Measurements from ENCODE around the gene DHFR. TPM values are rescaled to one million over a fixed set of nuclear protein-coding genes. Genes with fewer than 3 reads are reported as not detected.

DHFR gene
- total RNA-seq, 1 donor from 2014 or later: 55.1 TPM

GRCh38 chr5:80577707-80578106 lies 77.1 kb downstream of the DHFR start:
- TF ChIP-seq, protein P1, sequence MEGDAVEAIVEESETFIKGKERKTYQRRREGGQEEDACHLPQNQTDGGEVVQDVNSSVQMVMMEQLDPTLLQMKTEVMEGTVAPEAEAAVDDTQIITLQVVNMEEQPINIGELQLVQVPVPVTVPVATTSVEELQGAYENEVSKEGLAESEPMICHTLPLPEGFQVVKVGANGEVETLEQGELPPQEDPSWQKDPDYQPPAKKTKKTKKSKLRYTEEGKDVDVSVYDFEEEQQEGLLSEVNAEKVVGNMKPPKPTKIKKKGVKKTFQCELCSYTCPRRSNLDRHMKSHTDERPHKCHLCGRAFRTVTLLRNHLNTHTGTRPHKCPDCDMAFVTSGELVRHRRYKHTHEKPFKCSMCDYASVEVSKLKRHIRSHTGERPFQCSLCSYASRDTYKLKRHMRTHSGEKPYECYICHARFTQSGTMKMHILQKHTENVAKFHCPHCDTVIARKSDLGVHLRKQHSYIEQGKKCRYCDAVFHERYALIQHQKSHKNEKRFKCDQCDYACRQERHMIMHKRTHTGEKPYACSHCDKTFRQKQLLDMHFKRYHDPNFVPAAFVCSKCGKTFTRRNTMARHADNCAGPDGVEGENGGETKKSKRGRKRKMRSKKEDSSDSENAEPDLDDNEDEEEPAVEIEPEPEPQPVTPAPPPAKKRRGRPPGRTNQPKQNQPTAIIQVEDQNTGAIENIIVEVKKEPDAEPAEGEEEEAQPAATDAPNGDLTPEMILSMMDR (conservative IDR thresholded peaks at IDR 0.05): no peak

DNA sequence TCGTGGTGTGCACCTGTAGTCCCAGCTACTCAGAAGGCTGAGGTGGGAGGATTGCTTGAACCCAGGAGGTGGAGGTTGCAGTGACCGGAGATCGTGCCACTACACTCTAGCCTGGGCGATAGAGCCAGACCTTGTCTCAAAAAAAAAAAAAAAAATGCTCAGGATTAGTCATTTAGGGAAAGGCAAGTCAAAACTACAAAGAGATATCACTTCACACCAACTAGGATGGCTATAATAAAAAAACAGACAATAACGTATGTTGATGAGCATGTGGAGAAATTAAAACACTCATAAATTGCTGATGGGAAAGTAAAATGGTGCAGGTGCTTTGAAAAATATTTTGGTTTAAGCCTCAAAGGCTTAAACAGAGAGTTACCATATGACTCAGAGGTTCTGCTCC lies 78.4 kb downstream of the DHFR start:
- Mint-ChIP-seq H3K36me3 (peaks cover 5% of the 10 kb centered on the region), H3K4me1 (ENCODE audit: unreplicated experiment) (no peaks in the 10 kb centered on the region), H3K4me3 (no peak overlapping the region), H3K27me3 (peaks cover 64% of the 10 kb centered on the region), H3K9me3 (no peaks in the 10 kb centered on the region), H3K27ac (no peak overlapping the region)
- TF ChIP-seq, protein P1 (conservative IDR thresholded peaks at IDR 0.05): no peak
- no peak for DNase-seq (ENCODE audit: extremely low spot score, unreplicated experiment)

More at GRCh38 chr5:80577707-80578106, 77.1 kb downstream of the DHFR start:
- H3K27ac Mint-ChIP-seq: no peak overlapping the region
- DNase-seq (ENCODE audit: extremely low spot score, unreplicated experiment): no peak
- H3K9me3 Mint-ChIP-seq: peaks cover 4% of the 10 kb centered on the region
- H3K4me3 Mint-ChIP-seq: no peak overlapping the region
- H3K4me1 Mint-ChIP-seq (ENCODE audit: unreplicated experiment): no peaks in the 10 kb centered on the region
- peaks cover 51% of the 10 kb centered on the region for H3K27me3 Mint-ChIP-seq
- H3K36me3 Mint-ChIP-seq: peaks cover 4% of the 10 kb centered on the region

Other genes with a start within 250 kb of the DHFR start
- 42.2 and 55.0 TPM in 2 replicates for gene ZFYVE16, start 246.9 kb downstream of the DHFR start, total RNA-seq (ENCODE audit: low replicate concordance)
- 2.9 and 3.0 TPM in 2 replicates for gene FAM151B, start 166.9 kb downstream of the DHFR start, total RNA-seq (ENCODE audit: low replicate concordance)
- gene ANKRD34B, start 84.7 kb downstream of the DHFR start, total RNA-seq (ENCODE audit: low replicate concordance): 0.07 and 0.19 TPM in 2 replicates
- 10.4 and 13.9 TPM in 2 replicates for gene MSH3, start 331 bp downstream of the DHFR start, total RNA-seq (ENCODE audit: low replicate concordance)

Measured in type B pancreatic cell (in vitro differentiated cells).